ENCODE measurements around the gene IGSF23.

IGSF23 gene

GRCh38 chr19:44684892-44685863 is 71.8 kb downstream of the IGSF23 start:
- no peak for TF ChIP-seq POLR2AphosphoS5 (IDR thresholded peaks at IDR 0.05; ENCODE audit: low read depth, low read length)
- TF ChIP-seq POLR2A (IDR thresholded peaks at IDR 0.05; ENCODE audit: low read depth, low read length): no peak
- TF ChIP-seq PAX5 (IDR thresholded peaks at IDR 0.05; ENCODE audit: insufficient read depth, low read length, severe bottlenecking): no peak
- TF ChIP-seq TAF1 (IDR thresholded peaks at IDR 0.05; ENCODE audit: low read depth, low read length): no peak
- no peak for TF ChIP-seq POU2F2 (IDR thresholded peaks at IDR 0.05; ENCODE audit: low read depth, low read length)
- no peak for TF ChIP-seq SPI1 (IDR thresholded peaks at IDR 0.05; ENCODE audit: low read depth, low read length)
- no peak for FAIRE-seq
- DNase-seq (ENCODE audit: insufficient read length, low spot score): no peak

GRCh38 chr19:44685877-44686276 is 72.5 kb downstream of the IGSF23 start:
- FAIRE-seq (no peak), DNase-seq (ENCODE audit: insufficient read length, low spot score) (no peak)
- TF ChIP-seq SPI1 (IDR thresholded peaks at IDR 0.05; ENCODE audit: low read depth, low read length): peak; percentile 26; the same call in 1 of the 2 replicates
- TF ChIP-seq POU2F2 (IDR thresholded peaks at IDR 0.05; ENCODE audit: low read depth, low read length): peak; percentile 90; the same call in 1 of the 2 replicates
- no peak for TF ChIP-seq POLR2AphosphoS5 (IDR thresholded peaks at IDR 0.05; ENCODE audit: low read depth, low read length)

Measured in GM12891 (cell line).